ENCODE measurements around the gene THSD4.

DNA sequence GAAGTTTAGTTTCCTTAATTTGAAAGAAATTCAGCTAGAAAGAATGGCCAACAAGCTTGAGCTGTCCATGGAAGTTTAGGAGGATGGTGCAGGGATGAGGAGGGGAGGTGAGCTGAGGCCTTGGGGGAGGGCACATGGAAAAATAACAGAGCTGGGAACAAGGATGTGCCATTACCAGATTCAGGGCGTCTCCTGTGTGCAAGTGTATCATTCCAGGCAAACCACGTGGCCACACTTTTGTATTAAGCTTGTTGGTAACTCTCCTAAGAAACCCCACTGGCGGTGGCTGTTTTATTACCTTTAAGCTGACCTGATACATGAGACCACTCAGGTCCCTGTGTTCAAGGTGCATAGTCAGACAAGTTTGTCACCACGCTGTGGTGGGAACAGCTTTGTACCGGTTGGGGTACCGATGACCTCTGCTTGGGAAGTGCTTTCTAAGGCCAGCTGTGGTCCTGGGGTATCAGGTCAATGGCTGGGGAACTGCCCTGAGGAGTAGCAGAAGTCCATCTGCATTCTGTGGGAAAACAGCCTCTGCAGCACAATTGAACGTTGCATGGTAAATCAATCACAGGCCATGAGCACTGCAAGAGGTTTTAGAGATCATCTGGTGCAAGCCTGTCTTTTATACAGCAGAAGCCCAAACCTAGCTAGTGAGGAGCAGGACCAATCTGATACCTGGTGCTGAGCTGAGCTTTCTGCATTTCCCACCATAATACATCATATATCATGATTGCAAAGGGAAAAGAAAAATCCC, 235.5 kb downstream of the THSD4 start:
- no peak for TF ChIP-seq EZH2 (IDR thresholded peaks at IDR 0.05)
- TF ChIP-seq POLR2AphosphoS5 (IDR thresholded peaks at IDR 0.05; ENCODE audit: borderline replicate concordance, low read depth, low read length): no peak
- no peak for TF ChIP-seq FOXP2 (optimal IDR thresholded peaks at IDR 0.05; ENCODE audit: control extremely low read depth, extremely low read length, insufficient read depth)

All from SK-N-MC (cell line).